Fibroblast of skin of abdomen (primary cell): ENCODE results near the gene PHYHD1. TPM values are rescaled to one million over a fixed set of nuclear protein-coding genes. Genes with fewer than 3 reads are reported as not detected.
A peak's percentile ranks its signal among the peaks of the same experiment; 100 is the strongest.

Source experiments
- DNase-seq: peaks from one replicate; pipeline ENCODE4 v3.0.0-alpha.2; 2013
- polyA plus RNA-seq, 2 experiments: library from polyadenylated mRNA; unstranded; fragments of 120-200 nt; gene quantifications; one replicate each; pipeline ENCODE4 v1.2.1, GENCODE V29; 2013; ENCODE audit not compliant: insufficient read length in 2 of 2

PHYHD1 gene
- 16.2 TPM for polyA plus RNA-seq (2013, experiment 1 of 2; ENCODE audit: insufficient read length)
- 16.2 TPM for polyA plus RNA-seq (2013, experiment 2 of 2; ENCODE audit: insufficient read length)

DNA sequence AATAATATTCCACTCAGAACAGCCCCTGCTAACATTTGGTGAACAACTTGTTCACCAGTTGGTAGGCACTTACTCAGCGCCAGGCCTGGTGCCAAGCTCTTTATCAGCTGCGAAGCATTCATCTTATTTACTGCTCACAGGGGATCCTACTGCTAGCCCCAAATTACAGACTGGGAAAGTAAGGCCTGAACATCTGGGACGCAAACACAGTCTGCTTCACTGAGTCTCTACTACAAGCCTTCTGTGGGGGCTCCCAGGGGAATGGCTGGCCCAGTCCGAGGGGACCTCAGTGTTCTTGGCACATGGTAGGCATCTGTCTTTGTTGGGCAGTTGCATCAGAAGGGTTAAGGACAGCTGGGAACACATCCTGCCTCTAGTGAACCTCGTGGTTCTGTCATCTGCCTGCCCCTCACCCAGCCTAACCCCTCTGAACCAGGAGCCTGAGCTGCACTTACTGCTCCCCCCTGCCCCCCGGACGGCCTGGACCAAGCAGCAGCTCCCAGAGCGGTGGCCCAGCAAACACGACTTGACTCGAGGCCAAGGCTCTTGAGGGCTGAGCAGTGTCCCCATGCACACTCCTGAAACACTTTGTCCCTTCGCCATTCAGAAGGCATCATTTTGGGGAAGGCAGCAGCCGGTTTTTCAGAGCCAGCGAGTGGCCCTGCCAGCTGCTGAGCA, at the start of gene PHYHD1:
PHYHD1 (plus strand) TSS at position 602 of the 678 bp plus-strand sequence. CDS start 1,342 bp downstream, outside the sequence.
- DNase-seq: peak; percentile 70

DNA sequence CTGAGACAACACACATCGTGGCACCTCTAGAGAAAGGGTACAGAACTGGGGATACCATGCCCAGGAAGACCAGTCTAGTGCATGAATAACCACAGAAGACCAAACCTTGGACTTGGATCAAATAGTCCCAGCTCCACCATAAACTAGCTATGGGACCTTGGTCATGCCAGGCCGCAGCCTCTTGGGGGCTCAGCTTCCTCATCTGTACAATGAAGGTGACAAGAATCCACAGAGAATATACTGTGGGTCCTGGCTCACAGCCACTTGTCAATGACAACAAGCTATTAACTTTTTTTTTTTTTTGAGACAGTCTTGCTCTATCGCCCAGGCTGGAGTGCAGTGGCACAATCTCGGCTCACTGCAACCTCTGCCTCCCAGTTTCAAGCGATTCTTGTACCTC, 42.9 kb upstream of the PHYHD1 start:
- DNase-seq: no peak

GRCh38 chr9:128881884-128882676, 38.7 kb upstream of the PHYHD1 start, which contains the start of the genes KYAT1 and LRRC8A:
TSS of gene KYAT1 (minus strand) at chr9:128881950. CDS start at chr9:128845405, 36,545 bp downstream.
TSS of gene LRRC8A (plus strand) at chr9:128882133. CDS start at chr9:128907165, 25,032 bp downstream.
- DNase-seq: peak; percentile 96

GRCh38 chr9:128882677-128883603, 37.8 kb upstream of the PHYHD1 start:
- peak; percentile 29 for DNase-seq

- DNase-seq: no peak
These were observed 36.6 kb upstream of the PHYHD1 start for GRCh38 chr9:128884164-128884563.

DNA sequence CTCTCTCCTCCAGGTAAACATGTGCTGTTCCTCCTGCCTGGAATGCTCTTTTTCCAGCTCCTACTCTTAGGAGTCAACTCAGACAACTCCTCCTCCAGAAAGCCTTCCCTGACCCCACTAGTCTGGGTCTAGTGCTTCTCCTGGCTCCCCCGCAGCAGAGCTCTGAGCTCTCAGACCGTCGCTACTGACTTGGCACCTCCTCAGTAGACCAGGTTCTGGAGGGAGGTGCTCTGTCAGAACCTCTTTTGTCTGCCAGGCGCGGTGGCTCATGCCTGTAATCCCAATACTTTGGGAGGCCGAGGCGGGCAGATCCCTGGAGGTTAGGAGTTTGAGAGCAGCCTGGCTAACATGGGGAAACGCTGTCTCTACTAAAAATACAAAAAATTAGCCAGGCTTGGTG, 35.4 kb upstream of the PHYHD1 start:
- no peak for DNase-seq

- DNase-seq: no peak
These were observed 35.0 kb upstream of the PHYHD1 start for GRCh38 chr9:128885798-128886197.

DNA sequence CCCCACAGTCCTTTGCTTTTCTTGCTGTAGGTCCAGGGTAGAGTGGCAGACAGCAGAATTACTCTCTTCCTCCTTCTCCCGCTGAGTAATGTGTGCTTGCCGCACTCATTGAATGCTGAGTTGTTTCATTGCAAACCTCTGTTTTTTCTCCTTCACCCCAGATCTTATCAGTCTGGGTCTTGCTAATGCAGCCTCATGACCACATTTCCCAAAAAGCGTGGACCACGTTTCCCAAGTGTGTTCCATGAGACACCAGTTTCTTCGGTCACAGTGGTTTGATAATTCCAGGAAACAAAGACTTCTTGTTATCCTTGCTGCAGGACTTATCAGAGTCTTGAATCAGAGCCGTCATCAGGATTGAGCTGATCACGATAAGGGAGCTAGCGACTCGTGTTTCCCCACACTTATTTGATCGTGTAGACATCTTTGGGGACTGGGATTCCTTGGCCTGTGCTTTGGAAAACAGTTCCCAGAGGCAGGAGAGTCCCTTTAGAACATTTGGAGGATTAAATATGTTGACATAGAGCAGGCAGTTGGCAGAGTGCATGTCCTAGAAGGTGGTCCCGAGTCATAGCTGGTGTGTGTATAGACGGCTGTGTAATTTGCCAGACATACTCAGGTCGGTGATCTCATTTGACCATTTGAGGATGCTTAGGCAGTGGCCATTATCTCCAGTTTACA, 34.4 kb upstream of the PHYHD1 start:
- no peak for DNase-seq

DNA sequence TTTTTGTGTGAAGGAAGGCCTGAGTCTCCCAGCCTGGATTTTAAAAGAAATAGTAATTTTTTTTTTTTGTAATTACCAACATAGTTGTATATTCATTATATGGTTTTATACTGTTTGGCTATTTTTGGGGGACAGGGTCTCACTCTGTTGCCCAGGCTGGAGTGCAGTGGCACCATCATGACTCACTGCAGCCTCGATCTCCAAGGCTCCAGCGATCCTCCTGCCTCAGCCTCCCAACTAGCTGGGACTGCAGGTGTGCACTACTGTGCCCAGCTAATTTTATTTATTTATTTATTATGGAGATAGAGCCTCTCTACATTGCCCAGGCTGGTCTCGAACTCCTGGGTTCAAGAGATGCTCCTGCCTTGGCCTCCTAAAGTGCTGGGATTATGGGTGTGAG, 33.7 kb upstream of the PHYHD1 start:
- DNase-seq: no peak

- DNase-seq: no peak
These were observed 32.9 kb upstream of the PHYHD1 start for GRCh38 chr9:128887914-128888350.

- no peak for DNase-seq
These were observed 29.2 kb upstream of the PHYHD1 start for GRCh38 chr9:128891321-128892220.

DNA sequence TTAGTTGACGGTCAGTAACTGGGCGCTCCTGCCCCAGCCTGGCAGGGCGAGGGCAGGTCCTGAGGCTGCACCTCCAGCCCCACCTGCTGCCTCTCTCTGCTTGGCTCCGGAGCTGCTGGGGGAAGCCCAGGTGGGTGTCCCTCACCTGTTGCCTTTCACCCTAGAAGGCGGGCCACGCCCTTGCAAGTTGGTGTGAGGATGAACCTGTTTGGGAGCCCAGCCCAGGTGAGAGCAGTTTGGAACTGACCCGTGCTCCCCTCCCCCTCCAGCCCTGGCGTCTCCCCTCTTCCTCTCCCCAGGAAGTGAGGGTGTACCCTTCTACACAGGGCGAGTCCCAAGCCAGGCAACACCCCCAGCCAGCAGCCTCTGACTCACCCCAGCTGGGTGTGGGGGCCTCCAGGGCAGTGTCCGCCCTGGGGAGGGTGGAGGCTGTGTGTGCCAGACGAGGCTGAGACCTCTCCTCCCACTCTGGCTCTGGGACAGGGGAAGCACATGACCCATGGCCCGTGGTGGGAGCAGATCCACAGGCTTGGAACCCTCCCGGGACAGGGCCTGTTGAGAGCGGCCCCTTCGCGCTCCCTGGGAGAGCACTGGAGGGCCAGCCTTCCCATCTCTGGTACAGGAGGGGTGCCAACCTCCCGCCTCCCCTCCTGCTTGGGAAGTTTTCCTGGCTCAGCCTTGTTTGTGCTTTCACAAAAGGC, 28.4 kb upstream of the PHYHD1 start:
- DNase-seq: peak; percentile 86

DNA sequence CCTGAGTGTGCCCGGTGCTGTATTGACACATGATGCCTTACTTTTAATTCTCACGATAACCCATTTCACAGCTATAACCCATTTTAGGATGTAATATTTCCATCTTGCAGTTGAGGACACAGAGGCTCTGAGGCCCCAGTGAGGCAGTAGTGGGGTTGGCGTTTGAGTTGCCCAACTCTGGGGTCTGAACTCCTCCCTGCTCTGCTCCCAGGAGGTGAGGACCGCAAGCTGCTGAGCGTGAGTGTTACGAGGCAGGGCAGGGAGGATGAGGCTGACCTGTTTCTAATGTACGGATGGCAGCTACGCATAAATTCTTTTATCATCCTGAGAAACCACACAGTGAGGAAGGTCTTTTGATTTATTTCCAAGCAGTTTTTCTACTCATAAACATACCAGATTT, 27.4 kb upstream of the PHYHD1 start:
- peak; percentile 18 for DNase-seq

DNA sequence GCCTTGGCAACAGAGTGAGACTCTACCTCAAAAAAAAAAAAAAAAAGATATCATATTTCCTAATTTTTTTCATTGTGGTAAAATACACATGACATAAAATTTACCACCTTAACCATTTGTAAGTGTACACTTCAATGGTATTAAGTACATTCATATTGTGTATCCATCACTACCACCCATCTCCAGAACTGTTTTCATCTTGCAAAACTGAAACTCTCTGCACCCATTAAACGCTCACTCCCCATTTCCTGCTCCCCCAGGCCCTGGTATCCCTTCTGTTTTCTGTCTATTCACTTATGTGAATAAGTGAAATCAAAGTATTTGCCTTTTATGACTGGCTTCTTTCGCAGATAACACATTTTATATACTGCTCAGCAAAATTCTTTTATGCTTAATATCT, 26.0 kb upstream of the PHYHD1 start:
- no peak for DNase-seq

DNA sequence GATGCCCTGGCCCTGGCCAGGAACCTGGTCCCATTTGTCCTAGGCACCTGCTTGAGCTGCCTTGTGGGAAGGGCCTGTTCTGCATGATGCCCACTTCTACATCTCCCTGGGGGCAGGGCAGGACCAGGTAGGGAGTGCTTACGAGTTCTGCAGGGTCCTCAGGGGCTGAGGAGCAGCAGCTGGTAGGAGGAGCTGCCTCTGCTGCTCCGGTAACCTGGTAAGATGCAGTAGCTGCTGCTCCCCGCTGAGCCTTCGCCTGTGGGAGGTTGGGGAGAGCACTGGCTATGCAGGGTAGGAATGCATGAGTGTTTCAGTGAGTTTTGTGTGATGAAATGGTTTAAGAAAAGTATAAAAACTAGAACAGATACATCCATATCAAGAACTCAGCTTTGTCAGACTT, 25.2 kb upstream of the PHYHD1 start:
- DNase-seq: no peak

DNA sequence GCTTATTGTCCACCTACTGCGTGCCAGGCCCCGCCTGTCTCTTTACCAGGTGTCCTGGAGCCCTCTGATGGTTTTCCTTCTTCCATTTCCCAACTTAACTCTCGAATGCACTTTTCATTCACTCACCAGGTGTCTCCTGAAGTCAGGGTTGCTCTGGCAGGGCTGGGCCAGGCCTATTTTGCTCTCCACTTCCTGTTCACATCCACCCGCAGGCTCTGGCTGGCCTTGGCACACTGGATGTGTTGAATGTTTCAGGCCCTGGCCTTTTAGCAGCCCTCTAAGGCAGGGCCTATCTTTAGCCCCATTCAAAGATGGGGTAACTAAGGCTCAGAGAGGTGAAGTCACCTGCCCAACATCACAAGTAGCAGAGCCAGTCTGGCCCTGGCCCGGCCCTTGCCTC, 22.4 kb upstream of the PHYHD1 start:
- DNase-seq: no peak

GRCh38 chr9:128898845-128899565, 21.8 kb upstream of the PHYHD1 start:
- no peak for DNase-seq

GRCh38 chr9:128899566-128900322, 21.0 kb upstream of the PHYHD1 start:
- no peak for DNase-seq

- DNase-seq: no peak
These were observed 19.4 kb upstream of the PHYHD1 start for GRCh38 chr9:128901379-128901778.
